OCI-LY1 (cell line): ENCODE data around the gene TBC1D5.

Source experiments
- H2AFZ ChIP-seq: fragments of 200-600 bp; sonication (generic), shearing (Covaris generic); 2 replicates; pipeline ENCODE4 v1.6.0; 2014; ENCODE audit warnings: antibody characterized with exemption, mild to moderate bottlenecking, low read length
- H3F3A ChIP-seq: fragments of 200-600 bp; sonication (generic), shearing (Covaris generic); 2 replicates; pipeline ENCODE4 v1.6.0; 2014; ENCODE audit warnings: mild to moderate bottlenecking, antibody characterized with exemption, low read length, moderate library complexity; ENCODE audit not compliant: insufficient read depth
- H3K27ac ChIP-seq: fragments of 200-600 bp; sonication (generic); 2 replicates; pipeline ENCODE4 v1.5.1; 2014; ENCODE audit warnings: low read length, mixed run types, mild to moderate bottlenecking, low read depth; ENCODE audit not compliant: poor library complexity, severe bottlenecking
- H3K27me3 ChIP-seq: fragments of 200-600 bp; sonication (generic); 2 replicates; pipeline ENCODE4 v1.6.0; 2014; ENCODE audit warnings: antibody characterized with exemption, mild to moderate bottlenecking, low read length, moderate library complexity; ENCODE audit not compliant: insufficient read depth
- H3K36me3 ChIP-seq: fragments of 200-600 bp; sonication (generic); 2 replicates; pipeline ENCODE4 v1.6.1; 2014; ENCODE audit warnings: mild to moderate bottlenecking, antibody characterized with exemption, low read length, moderate library complexity, mixed read lengths; ENCODE audit not compliant: insufficient read depth
- H3K4me1 ChIP-seq: fragments of 200-600 bp; sonication (generic); 2 replicates; pipeline ENCODE4 v1.5.1; 2014; ENCODE audit warnings: mild to moderate bottlenecking, low read length, moderate library complexity; ENCODE audit not compliant: insufficient read depth, severe bottlenecking
- H3K4me2 ChIP-seq: fragments of 200-600 bp; sonication (generic), shearing (Covaris generic); 2 replicates; pipeline ENCODE4 v1.6.1; 2014; ENCODE audit warnings: low read length
- H3K4me3 ChIP-seq: fragments of 200-600 bp; sonication (generic); 2 replicates; pipeline ENCODE4 v1.5.1; 2014; ENCODE audit warnings: low read length, low read depth, mild to moderate bottlenecking, mixed read lengths; ENCODE audit not compliant: poor library complexity, severe bottlenecking
- H3K79me2 ChIP-seq: fragments of 200-600 bp; shearing (Covaris generic); 2 replicates; pipeline ENCODE4 v1.6.1; 2016; ENCODE audit warnings: mixed run types, low read length, mixed read lengths; ENCODE audit not compliant: insufficient read depth
- H3K9ac ChIP-seq: fragments of 200-600 bp; sonication (generic), shearing (Covaris generic); 2 replicates; pipeline ENCODE4 v1.6.1; 2014; ENCODE audit warnings: mild to moderate bottlenecking, low read length, mixed read lengths
- H3K9me2 ChIP-seq: fragments of 200-600 bp; sonication (generic), shearing (Covaris generic); 2 replicates; pipeline ENCODE4 v1.6.1; 2014; ENCODE audit warnings: low read depth, mild to moderate bottlenecking, low read length, mixed read lengths
- H3K9me3 ChIP-seq: fragments of 200-600 bp; shearing (Covaris generic); 2 replicates; pipeline ENCODE4 v1.6.1; 2014; ENCODE audit warnings: low read length, mixed read lengths
- H4K20me1 ChIP-seq: fragments of 200-600 bp; sonication (generic), shearing (Covaris generic); 2 replicates; pipeline ENCODE4 v1.6.0; 2016; ENCODE audit warnings: mild to moderate bottlenecking, low read length; ENCODE audit not compliant: insufficient read depth
- CTCF ChIP-seq: fragments of 200-600 bp; sonication (generic), shearing (Covaris generic); IDR thresholded peaks from 2 replicates; pipeline ENCODE4 v1.5.1; 2017; ENCODE audit warnings: mild to moderate bottlenecking, antibody characterized with exemption, low read length, moderate library complexity, mixed read lengths
- EZH2 ChIP-seq: fragments of 200-600 bp; sonication (generic), shearing (Covaris generic); IDR thresholded peaks from 2 replicates; pipeline ENCODE4 v1.8.0; 2017; ENCODE audit warnings: borderline replicate concordance, mixed run types, mild to moderate bottlenecking, antibody characterized with exemption, low read length, moderate library complexity, mixed read lengths

Gene TBC1D5

GRCh38 chr3:17626395-17626794 lies 116.0 kb downstream of the TBC1D5 start:
- TF ChIP-seq EZH2 (no peak), CTCF (no peak)
- Histone ChIP-seq H3K4me3 (no peak overlapping the region), H3F3A (no peaks in the 10 kb centered on the region), H3K9me2 (no peaks in the 10 kb centered on the region), H3K9ac (no peak overlapping the region), H3K4me2 (no peak overlapping the region), H2AFZ (no peak overlapping the region), H3K27ac (no peak overlapping the region), H4K20me1 (no peaks in the 10 kb centered on the region), H3K4me1 (peaks cover 9% of the 10 kb centered on the region), H3K79me2 (peaks cover 3% of the 10 kb centered on the region; the same call in 1 of the 2 replicates), H3K36me3 (peaks cover 8% of the 10 kb centered on the region), H3K27me3 (no peaks in the 10 kb centered on the region), H3K9me3 (no peaks in the 10 kb centered on the region)

GRCh38 chr3:17625133-17625532 lies 117.3 kb downstream of the TBC1D5 start:
- H3K27me3 ChIP-seq = no peaks in the 10 kb centered on the region
- TF ChIP-seq EZH2 = no peak
- TF ChIP-seq CTCF = no peak

GRCh38 chr3:17623464-17623863 lies 119.0 kb downstream of the TBC1D5 start:
- H4K20me1 ChIP-seq = no peaks in the 10 kb centered on the region
- H3K9me2 ChIP-seq = no peaks in the 10 kb centered on the region
- no peak overlapping the region for H2AFZ ChIP-seq
- H3K9ac ChIP-seq = no peak overlapping the region
- H3K4me2 ChIP-seq = no peak overlapping the region
- no peaks in the 10 kb centered on the region for H3K4me1 ChIP-seq
- H3K27ac ChIP-seq = no peak overlapping the region
- no peak overlapping the region for H3K4me3 ChIP-seq
- TF ChIP-seq EZH2 (no peak), CTCF (no peak)
- no peaks in the 10 kb centered on the region for H3K27me3 ChIP-seq
- H3K36me3 ChIP-seq = peaks cover 30% of the 10 kb centered on the region
- H3K9me3 ChIP-seq = 0 out of 2 replicates have a peak, but pooled peaks cover 4% of the 10 kb centered on the region
- peaks cover 3% of the 10 kb centered on the region; the same call in 1 of the 2 replicates for H3K79me2 ChIP-seq
- H3F3A ChIP-seq = no peaks in the 10 kb centered on the region

More at GRCh38 chr3:17625133-17625532, 117.3 kb downstream of the TBC1D5 start:
- Histone ChIP-seq H3F3A (no peaks in the 10 kb centered on the region), H3K4me2 (no peak overlapping the region), H3K79me2 (peaks cover 3% of the 10 kb centered on the region; the same call in 1 of the 2 replicates), H3K9me3 (no peaks in the 10 kb centered on the region), H3K9ac (no peak overlapping the region), H3K4me3 (no peak overlapping the region), H3K36me3 (peaks cover 16% of the 10 kb centered on the region), H3K27ac (no peak overlapping the region), H3K4me1 (peaks cover 9% of the 10 kb centered on the region), H3K9me2 (no peaks in the 10 kb centered on the region), H2AFZ (no peak overlapping the region), H4K20me1 (no peaks in the 10 kb centered on the region)
